NCI-H2196 treated with DMSO at 0.1 percent for 48 hours (cell line): Measurements from ENCODE around the gene NR1I3.

Experiments used
- DNase-seq: peaks from one replicate; lab custom pipeline; 2025; ENCODE audit not compliant: unreplicated experiment; lab: John Stamatoyannopoulos, UW

NR1I3 gene

DNA sequence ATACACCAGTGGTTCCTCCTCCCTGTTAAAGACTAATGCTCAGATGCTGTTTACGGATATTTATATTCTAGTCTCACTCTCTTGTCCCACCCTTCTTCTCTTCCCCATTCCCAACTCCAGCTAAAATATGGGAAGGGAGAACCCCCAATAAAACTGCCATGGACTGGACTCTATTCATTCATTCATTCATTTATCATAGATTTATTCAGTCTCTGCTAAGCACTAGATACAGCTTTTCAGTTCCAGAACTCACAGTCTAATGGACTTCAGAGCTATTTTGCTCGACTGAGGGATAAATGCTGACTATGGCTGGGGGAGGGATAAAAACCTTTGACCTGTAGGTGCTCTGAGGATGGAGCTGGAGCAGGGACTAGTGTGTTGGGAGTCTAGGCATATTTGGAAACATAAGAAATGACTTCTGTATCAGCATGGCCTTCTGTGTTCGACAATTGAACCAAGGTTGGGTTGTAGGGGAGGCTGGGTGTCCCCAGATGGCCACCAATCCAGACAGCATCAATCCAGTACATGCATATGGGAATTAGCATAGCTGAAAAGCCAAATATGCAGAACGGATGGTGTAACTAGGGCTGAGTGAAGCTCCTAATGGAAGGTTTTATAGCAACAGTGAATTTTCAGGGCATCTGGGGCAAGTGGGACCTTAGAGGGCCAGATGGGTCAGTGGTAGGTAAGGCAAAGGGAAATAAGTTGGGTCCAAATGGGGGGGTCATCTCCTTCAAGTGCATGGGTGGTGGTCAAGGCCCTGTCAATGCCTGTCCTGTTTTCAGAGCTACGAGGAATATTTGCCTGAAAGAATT lies 18.7 kb downstream of the NR1I3 start:
- DNase-seq: no peak

DNA sequence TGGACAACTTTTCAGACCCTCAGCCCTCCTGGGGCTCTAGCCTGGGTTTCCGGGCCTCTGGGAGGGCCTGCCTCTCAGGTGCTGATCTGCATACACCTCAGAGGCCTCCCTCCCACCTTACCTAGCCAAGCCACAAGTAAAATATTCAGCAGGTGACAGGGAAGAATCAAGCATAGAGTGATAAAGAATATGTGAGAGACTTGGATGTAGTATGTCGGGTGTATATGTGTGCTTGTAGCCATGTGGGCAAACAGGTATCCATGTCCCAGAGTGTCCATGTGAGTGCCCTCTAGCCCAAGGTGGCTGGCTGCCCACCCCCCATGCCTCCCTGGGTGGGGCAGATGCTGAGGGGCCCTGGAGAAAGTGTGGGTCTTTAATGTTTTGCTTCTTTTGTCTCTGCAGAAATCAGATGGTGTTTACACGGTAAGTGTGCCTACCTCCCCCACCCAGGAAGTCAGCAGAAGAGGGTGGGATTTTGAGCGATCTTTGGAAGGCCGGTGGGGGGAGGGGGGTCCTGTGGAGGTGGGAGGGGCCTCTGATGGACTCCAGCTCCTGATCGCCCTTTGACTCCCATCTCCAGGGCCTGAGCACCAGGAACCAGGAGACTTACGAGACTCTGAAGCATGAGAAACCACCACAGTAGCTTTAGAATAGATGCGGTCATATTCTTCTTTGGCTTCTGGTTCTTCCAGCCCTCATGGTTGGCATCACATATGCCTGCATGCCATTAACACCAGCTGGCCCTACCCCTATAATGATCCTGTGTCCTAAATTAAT lies 19.5 kb downstream of the NR1I3 start:
- no peak for DNase-seq

DNA sequence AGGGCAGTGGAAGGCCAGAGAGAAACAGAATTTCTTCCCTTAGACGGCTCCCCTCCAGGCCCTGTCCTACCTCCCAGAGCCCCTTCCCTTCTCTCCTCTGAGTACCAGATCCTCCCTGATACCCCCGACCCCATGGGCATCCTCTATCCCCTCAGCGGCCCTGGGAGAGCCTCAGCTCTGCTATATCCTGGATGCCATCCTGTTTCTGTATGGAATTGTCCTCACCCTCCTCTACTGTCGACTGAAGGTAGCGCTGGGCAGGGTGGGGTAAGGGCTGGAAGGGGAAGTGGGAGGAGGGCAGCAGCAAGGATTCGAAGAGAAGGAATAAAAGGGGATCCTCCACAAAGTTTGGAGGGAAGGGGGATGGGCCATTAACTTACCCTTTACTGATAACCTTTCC lies 20.2 kb downstream of the NR1I3 start:
- no peak for DNase-seq

DNA sequence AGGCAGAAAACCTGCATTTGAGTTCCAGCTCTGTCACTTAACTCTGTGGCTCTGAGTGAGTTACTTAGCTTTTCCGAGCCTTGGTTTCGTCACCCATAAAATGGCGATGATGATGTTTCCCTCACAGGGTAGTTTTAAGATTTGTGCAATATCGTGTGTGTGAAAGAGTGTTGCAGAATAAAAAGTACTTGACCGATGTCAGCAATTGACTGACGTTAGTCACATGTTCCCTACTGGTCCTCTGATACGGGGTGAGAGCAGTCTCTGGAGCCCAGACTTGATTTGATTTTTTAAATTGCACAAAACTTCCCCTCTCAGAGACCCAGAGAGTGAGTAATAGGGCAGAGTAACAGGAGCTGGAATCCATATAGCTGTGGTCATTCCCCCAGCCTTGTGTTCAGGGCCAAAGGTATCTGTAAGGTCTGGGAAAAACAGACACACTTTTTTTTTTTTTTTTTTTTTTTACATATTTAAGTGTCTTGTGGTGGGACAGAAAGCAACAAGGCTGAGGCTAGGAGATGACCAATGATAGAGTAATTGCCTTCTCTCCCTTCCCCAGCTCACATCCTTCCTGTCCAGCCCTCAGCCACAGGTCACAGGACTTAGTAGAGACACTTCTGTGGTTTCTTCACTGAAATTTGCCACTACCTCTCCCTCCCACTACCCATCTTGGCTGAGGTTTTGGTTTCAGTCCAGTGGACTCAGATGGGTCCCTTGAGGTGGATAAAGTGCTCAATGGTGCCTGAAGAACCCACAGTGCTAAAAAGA lies 20.9 kb downstream of the NR1I3 start:
- no peak for DNase-seq

DNA sequence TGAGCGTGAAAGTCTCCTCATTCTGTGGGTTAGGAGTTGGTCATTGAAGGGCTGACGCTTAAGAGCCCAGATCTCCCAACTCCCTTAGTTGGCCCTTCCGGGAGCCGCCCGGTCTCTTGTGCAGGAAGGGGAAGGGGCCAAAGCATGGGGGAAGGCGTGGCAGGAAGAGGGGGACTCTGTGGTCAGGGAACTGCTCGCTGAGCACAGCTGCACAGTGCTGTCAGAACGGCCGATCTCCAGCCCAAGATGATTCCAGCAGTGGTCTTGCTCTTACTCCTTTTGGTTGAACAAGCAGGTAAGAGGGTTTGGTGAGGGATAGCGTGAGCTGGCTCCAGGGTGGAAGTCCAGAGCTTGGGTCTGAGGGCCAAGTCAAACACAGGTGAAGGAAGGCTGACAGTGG lies 22.9 kb downstream of the NR1I3 start, which contains the start of gene FCER1G:
TSS of gene FCER1G (plus strand) at position 220 of the 400 bp plus-strand sequence. CDS start at position 247, 27 bp downstream.
- no peak for DNase-seq

DNA sequence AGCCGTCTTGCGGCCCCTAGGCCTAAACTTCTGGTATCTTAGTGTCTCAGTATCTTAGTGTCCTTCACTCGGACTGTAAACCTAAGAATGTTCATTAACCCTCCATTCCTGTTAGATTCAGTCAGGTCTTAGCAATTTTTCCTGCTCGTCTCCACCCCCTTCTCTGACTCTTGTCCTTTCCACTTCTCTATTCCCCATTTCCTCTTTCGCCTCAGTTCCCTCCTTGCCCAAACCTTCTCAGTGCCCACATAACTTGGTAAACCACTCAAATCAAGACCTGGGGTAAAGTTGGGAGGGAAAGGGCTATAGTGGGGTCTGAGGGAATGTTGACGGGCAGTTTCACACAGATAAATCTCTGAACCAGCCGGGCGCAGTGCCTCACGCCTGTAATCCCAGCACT lies 23.6 kb downstream of the NR1I3 start:
- no peak for DNase-seq

DNA sequence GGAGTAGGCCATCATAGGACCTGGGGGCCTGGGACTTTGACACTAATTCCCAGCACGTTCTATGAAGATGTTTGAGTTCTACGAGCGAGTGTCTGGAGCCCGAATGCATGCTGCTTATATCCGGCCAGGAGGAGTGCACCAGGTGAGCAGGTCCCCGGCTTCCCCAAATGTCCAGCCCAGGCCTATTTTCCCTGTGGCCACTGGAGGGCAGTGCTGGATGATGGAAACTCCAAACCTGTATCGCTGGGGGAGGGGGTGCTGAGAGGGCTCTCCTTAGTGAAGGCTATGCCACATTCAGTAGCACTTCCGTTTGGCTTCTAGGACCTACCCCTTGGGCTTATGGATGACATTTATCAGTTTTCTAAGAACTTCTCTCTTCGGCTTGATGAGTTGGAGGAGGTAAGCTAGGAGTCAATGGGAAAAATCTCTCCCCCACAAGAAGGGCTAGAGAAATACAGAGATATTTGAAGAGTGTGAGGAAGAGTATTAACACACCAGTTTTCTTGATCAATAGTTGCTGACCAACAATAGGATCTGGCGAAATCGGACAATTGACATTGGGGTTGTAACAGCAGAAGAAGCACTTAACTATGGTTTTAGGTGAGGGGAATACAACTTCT lies 28.1 kb downstream of the NR1I3 start:
- peak; percentile 71 for DNase-seq

DNA sequence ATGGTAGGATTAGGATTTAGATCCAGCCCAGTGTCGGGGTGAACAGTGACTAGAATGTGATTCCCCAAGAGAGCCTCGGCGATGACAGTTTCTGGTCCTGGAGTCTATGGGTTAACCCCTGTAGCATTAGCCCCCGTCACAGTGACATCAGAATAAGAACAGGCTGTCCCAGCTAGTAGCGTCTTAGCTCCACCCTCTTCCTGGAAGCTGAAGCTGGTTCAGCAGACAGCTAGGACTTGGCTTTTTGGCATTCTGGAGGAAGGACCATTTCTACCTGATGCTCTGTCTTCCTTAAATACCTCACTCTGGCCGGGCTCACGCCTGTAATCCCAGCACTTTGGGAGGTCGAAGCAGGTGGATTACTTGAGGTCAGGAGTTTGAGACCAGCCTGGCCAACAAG lies 30.8 kb downstream of the NR1I3 start:
- no peak for DNase-seq

DNA sequence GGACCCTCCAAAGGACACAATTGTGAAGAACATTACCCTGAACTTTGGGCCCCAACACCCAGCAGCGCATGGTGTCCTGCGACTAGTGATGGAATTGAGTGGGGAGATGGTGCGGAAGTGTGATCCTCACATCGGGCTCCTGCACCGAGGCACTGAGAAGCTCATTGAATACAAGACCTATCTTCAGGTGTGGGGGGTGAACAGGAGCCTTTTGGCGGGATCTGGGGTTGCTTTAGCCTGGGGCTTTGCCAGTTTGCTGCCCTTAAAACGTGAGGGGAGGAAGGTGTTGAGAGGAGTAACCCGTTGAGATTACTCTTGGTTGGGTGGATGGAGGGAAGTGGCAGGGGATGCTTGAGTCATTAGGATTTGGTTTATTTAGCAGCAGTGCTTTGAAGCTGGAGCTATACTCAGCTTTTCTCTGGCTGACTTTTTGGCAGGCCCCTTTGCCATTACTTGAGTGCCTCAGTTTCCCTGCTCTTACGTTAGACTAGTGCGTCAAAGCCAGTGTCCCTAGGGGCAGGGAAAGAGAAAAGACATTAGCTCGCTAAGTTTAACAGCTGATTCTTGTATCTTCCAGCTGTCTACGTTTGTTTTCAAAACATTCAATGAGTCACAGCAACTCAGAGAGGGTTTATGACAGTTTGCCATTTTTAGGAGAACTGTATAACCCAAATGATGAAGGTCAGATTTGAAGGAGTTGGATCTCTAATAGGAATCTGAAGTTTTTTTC lies 31.4 kb downstream of the NR1I3 start:
- DNase-seq: no peak

DNA sequence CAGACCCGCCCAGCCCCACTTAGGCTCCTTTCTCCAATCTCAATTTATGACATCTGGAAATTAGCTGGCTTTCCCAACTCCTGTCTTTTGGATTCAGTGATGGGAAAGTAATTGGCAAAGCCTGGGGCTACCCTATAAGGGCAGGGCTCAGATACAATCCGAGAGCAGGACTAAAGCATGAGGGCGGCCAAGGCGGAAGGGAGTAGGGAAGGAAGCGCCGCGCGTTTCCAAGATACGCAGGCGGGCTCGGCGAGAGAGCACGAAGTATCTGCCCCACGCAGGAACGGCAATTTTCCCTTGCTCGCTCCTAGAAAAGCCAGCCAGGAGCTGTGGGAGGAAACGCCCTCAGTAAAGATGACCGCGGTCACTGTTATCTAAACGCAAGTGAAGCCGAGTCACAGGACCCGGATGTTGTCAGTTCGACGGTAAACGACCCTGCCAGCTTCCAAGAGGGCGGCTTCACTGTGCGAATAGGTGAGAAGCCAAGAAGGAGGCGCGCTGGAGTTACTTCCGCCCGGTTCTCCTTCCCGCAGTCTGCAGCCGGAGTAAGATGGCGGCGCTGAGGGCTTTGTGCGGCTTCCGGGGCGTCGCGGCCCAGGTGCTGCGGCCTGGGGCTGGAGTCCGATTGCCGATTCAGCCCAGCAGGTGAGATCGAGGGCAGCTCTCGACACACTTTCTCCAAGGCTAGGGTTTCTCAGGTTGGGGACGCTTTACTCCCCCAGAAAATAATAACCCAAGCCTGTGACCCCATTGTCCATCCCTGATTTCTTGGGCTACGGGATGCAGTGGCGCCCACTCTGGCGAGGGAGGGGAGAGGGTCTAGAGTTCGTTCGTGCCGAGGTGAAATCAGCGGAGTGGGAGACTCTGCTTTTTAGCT lies 35.9 kb downstream of the NR1I3 start, which contains the start of gene NDUFS2:
TSS of gene NDUFS2 (plus strand) at position 532 of the 877 bp plus-strand sequence. CDS start at position 551, 19 bp downstream.
- DNase-seq: peak; percentile 95

DNA sequence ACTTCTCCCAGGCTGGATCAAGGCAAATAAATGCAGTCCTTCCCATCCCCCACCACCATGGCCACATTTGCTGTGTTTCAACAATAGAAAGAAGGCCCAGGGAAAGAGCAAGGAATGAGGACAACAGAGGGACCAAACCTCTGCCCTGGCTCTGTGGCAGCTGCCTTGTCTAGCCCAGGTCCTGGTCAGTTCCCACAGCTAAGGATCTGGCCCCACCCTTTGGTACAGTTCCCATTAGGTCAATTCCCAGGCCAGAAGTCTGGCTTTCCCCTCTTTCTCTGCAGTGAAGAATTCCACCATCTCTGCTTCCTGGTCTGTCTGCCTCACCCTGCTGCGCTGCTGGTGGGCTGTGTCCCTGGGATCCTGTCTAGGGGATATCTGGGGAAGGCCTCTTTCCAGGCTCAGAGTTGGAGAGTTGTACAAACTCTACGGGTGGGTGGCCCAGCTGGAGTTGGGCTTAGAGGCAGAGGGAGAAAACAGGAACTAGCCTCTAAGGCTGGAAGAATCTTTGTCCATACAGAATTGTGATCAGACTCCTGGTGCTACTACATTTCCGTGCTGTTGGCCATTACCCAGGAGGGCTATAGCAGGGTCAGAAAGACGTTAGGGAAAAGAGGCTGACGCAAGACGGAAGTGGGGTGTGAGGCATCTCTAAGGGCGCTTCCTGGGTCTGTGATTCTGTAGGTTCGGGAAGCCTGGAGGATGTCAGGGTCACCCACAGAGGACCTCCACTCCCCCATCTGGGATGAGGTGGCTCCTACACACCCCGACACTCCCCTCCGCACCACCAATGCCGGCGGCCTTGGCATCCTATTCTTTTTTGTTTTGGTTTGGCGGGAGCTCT lies 36.8 kb downstream of the NR1I3 start:
- no peak for DNase-seq

DNA sequence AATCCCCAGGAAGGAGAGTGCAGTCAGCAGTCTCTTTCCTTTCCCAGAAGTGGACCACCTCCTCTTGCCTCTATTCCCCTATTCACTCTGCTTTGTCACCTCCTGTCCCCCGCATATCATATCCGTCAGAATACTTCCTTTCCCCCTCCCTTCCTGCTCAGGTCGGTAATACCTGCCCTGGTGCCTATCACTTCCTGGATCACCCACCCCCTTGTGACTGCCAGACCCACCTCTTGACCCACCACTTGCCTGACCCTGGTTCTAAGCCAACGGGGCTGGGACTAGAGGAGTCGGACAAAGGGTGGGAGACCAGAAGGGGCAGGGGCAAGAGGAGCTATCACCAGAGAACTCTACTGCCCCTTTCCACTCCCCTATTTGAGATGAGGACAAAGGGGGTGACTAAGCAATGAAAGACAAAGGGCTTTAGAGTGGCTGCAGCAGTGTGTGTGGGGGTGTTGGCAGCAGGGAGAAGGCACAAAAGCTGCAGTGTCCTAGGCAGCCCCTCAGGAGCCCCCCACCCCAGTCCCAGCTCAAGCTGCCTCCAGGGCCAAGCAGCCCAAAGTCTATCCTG lies 37.5 kb downstream of the NR1I3 start:
- DNase-seq: no peak

DNA sequence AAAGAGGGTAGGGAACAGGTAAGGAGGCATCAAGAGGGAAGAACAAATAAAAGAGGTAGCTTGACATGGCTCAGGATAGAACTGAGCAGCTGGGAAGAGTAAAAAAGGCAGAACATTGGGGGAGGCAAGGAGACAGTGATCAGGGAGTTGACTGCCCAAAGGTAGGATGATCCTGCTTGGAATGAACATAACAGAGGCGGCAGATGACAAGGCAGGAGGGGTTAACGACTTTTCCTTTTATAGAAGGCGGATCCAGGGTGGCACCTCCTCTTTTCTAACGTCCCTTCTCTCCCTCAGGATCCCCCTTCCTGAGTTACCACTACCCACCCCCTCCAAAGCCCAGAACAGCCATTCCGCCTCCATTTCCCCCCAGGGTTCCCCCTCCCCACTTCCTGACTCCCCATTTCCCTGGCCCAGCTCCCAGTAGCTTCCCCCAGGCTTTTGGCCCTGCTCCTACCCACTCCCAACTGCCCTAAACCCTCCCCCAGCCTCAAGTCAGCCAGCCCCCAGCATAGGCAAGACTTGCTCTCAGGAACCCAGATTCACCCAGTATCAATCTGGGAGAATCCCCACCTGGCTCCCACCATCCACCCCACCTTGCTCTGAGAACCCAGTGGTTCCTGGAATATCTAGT lies 38.4 kb downstream of the NR1I3 start:
- no peak for DNase-seq

DNA sequence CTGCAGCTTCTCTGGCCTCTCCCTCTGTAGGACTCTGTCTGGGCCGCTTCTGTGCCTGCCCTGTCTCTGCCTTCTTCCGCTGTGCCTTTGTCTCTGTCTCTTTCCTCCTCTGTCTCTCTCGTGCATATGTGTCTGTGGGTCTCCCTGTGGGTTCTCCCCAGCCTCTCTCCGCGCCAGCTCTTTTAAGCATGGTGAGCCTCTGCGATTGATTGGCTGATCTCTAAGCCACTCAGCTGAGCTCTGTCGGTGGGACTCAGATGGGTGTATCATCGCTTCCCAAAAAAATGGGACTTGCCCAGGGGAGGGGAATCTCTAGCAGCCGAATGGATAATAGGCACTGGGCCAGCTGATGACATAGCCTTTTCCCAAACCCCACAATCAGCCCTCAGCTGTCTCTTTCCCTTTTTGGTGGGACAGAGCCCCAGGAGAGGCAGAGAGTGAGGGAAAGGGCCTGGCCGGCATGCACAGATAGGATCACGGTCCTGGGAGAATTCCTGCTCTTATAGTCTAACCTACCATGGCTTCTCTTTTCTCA lies 39.0 kb downstream of the NR1I3 start, which contains the start of gene ADAMTS4:
TSS of gene ADAMTS4 (minus strand) at position 158 of the 535 bp plus-strand sequence. CDS start 427 bp downstream, outside the sequence.
- no peak for DNase-seq

DNA sequence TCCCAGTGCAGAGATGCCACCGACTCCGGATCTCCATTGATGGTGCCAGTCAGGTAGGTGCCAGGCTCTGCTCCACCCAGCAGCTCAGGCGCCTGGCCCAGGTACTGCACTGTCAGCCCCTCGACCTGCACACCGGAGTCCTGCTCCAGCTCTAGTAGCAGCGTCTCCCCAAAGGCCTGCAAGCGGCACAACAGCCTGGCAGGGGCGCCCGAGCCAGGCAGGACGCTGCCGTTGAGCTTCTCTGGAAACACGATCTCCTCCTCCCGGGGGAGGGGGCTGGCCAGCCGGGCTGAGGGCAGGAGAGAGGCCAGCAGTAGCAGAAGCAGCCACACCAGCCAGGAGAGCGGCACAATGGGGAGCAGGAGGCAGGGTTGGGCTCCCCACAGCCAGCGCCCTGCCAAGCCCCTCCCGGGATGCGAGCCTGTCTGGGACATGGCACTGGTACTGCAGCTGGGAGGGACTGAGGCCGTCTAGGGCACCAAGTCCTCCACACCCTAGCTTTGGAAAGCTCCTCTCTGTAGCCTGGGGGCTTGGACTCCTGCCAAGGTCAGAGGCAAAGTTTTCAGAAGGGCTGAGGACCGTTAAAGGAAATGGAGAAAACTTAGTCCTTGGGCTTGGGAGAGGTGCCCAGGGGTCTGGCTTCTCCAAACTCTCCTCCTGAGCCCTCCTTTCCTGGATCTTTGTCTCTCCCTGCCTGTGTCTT lies 39.7 kb downstream of the NR1I3 start:
- peak; percentile 19 for DNase-seq

DNA sequence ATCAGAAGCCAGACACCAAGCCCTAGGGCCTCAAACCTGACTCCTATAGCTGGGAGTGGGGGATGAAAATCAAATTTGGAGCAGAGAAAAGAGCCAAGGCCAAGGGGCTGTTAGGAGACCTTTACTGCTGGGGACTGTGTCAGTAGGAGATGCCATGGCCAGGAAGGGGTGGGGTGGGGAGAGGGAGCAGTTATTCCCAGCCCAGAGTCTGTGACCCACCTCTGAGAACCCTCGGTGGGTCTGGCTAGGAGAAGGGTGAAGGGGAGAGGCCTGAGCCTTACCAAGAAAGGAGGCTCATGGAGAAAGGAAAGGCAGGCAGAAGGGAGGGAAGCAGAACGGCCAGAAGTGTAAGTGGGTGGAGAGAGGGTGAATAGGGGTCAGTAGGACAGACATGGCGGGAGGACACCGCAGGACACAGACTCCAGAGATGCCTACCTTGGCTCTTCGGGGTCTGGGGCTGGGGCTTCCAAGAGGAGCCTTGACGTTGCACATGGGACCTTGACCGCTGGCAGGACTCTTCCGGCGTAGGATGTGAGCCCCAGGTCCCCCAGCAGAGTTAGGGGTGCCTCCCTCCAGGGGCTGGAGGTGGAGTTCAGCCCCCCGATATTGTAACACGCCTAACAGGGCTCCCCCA lies 40.3 kb downstream of the NR1I3 start:
- no peak for DNase-seq
